Left cardiac atrium (tissue), 4 donors: ENCODE data around the gene PRSS16. TPM values are rescaled to one million over a fixed set of nuclear protein-coding genes. Genes with fewer than 3 reads are reported as not detected.
"Not testable (repeated sequence)": the region's sequence is repeated elsewhere in the genome, so short reads cannot be mapped to it uniquely, and the experiment has no call there.

ENCODE experiments used
- ATAC-seq, 2 donors: fragments of 200-7000 bp; cut with Tn5 transposase; one replicate each; pipeline ENCODE4 v1.9.1; 2020; ENCODE audit warnings: mild to moderate bottlenecking in 2 of 2, moderate library complexity in 2 of 2
- DNase-seq: peaks from one replicate; pipeline ENCODE4 v3.0.0-alpha.2; 2020
- intact Hi-C, 2 donors: fragments of 100-400 bp; cut with DNase I; formaldehyde crosslinking; loops; one replicate each; pipeline versions ENCODE4 v1.14.1 to v1.15.1; 2022 to 2023
- long read RNA-seq: library from polyadenylated mRNA; unstranded; transcript quantifications from one replicate; pipeline ENCODE4 v2.0.0, GENCODE V29; 2021
- total RNA-seq, 2 donors: library from RNA; stranded (reverse); fragmentation: NEBNext Ultra II Directional; extraction: Animal tissue kit (Norgen Biotek cat#: 25700); gene quantifications; one replicate each; pipeline ENCODE4 v1.2.1, GENCODE V29; 2021
- donor health status: DM: no; HTN: yes; CAD: no.
- donor health status: DM: no; HTN: yes; CAD: no; lungs with severe emphysema.
- donor health status: DM: yes; HTN: yes; CAD: no.
- donor health status: Dilated cardiomyopathy.

PRSS16 gene
- under 1 TPM; 0.31 to 0.88 TPM for total RNA-seq
- long read RNA-seq: 0 reads

- DNase-seq (no peak), ATAC-seq (no peak)
- intact Hi-C loops: no loop called here
These were observed at the start of gene PRSS16 for GRCh38 chr6:27247133-27247836. Gene PRSS16, plus strand, starts transcription at chr6:27247701. Its CDS starts 37 bp downstream, at chr6:27247738.

GRCh38 chr6:27205375-27206278 lies 41.9 kb upstream of the PRSS16 start:
- intact Hi-C loops: no loop called here
- ATAC-seq (no peak), DNase-seq (no peak)

GRCh38 chr6:27206806-27207205 lies 40.7 kb upstream of the PRSS16 start:
- DNase-seq (no peak), ATAC-seq (no peak)
- intact Hi-C loops: no loop called here

- DNase-seq (no peak), ATAC-seq (no peak)
- intact Hi-C loops: no loop called here
These were observed 39.5 kb upstream of the PRSS16 start for GRCh38 chr6:27208042-27208441.

- ATAC-seq: no peak
- no peak for DNase-seq
- intact Hi-C loops: no loop called here
These were observed 38.3 kb upstream of the PRSS16 start for GRCh38 chr6:27209196-27209595.

- intact Hi-C loops: no loop called here
- ATAC-seq: no peak
- DNase-seq: no peak
These were observed 37.7 kb upstream of the PRSS16 start for GRCh38 chr6:27209659-27210269.

GRCh38 chr6:27213091-27213517 lies 34.4 kb upstream of the PRSS16 start:
- intact Hi-C loops, ATAC-seq, DNase-seq: not testable (repeated sequence)

- intact Hi-C loops: no loop called here
- DNase-seq (no peak), ATAC-seq (no peak)
These were observed 33.9 kb upstream of the PRSS16 start for GRCh38 chr6:27213544-27214125.

- intact Hi-C loops: no loop called here
- no peak for DNase-seq
- ATAC-seq: no peak
These were observed 33.3 kb upstream of the PRSS16 start for GRCh38 chr6:27214126-27214601.

- intact Hi-C loops: no loop called here
- no peak for ATAC-seq
These were observed 30.6 kb upstream of the PRSS16 start for GRCh38 chr6:27216874-27217273.

GRCh38 chr6:27222971-27223370 lies 24.5 kb upstream of the PRSS16 start:
- DNase-seq, ATAC-seq, intact Hi-C loops: not testable (repeated sequence)

More at GRCh38 chr6:27216874-27217273, 30.6 kb upstream of the PRSS16 start:
- no peak for DNase-seq

GRCh38 chr6:27224729-27225128 lies 22.8 kb upstream of the PRSS16 start:
- intact Hi-C loops: no loop called here
- ATAC-seq (no peak), DNase-seq (no peak)

- intact Hi-C loops: no loop called here
- no peak for DNase-seq
- no peak for ATAC-seq
These were observed 18.5 kb upstream of the PRSS16 start for GRCh38 chr6:27228963-27229477.

- intact Hi-C loops: no loop called here
- no peak for ATAC-seq
- no peak for DNase-seq
These were observed 16.8 kb upstream of the PRSS16 start for GRCh38 chr6:27230758-27231111.

GRCh38 chr6:27234576-27234975 lies 12.9 kb upstream of the PRSS16 start:
- ATAC-seq (no peak), DNase-seq (no peak)
- intact Hi-C loops: no loop called here

- DNase-seq: no peak
- intact Hi-C loops: no loop called here
- ATAC-seq: peak in 1 of 2 donors; percentile 15
These were observed 10.3 kb upstream of the PRSS16 start for GRCh38 chr6:27237089-27237803.

GRCh38 chr6:27238010-27238983 lies 9.2 kb upstream of the PRSS16 start:
- no peak for ATAC-seq
- intact Hi-C loops: no loop called here
- no peak for DNase-seq
